ENCODE data around the gene INTS11. TPM values are rescaled to one million over a fixed set of nuclear protein-coding genes. Genes with fewer than 3 reads are reported as not detected.

Gene INTS11
- total and polyA plus RNA-seq, 4 donors: 26.3 to 40.5 (median 34.5) TPM

GRCh38 chr1:1373815-1374588 is 49.5 kb upstream of the INTS11 start:
- H3K36me3 ChIP-seq (ENCODE audit: control insufficient read depth in 4 of 4, insufficient read depth in 3 of 4, low read depth in 1 of 4, low read length in 3 of 4): peaks cover 0 to 4% (median 0%) of the 10 kb centered on the region in 4 donors
- H3K27me3 ChIP-seq (ENCODE audit: control insufficient read depth in 4 of 4, insufficient read depth in 4 of 4, low read length in 3 of 4): no peaks in the 10 kb centered on the region
- peak overlapping the region in 1 of 2 donors; percentile 77 for H3K27ac ChIP-seq (ENCODE audit: low read depth in 1 of 2, low read length in 2 of 2)
- peak overlapping the region; percentile 70 to 98 (median 82) for H3K4me3 ChIP-seq (ENCODE audit: low read depth in 1 of 3, low read length in 3 of 3)
- WGBS: 50% methylated on average over 52 of the region's 52 CpGs
- no peaks in the 10 kb centered on the region for H3K9me3 ChIP-seq (ENCODE audit: control insufficient read depth in 4 of 4, low read length in 3 of 4)
- peak overlapping the region in 1 of 2 donors; percentile 94 for H3K9ac ChIP-seq (ENCODE audit: low read depth in 1 of 2, low read length in 2 of 2)
- TF ChIP-seq RXRA (IDR thresholded peaks at IDR 0.05) (no peak), TAF1 (conservative IDR thresholded peaks at IDR 0.05) (no peak), FOXA2 (IDR thresholded peaks at IDR 0.05) (no peak), YY1 (IDR thresholded peaks at IDR 0.05) (no peak), FOXA1 (IDR thresholded peaks at IDR 0.05) (no peak), NR2F2 (IDR thresholded peaks at IDR 0.05) (no peak), ZBTB33 (IDR thresholded peaks at IDR 0.05) (no peak), EGR1 (IDR thresholded peaks at IDR 0.05; ENCODE audit: low read depth in 2 of 2) (no peak), JUND (IDR thresholded peaks at IDR 0.05) (no peak), MAX (IDR thresholded peaks at IDR 0.05) (no peak), CTCF (IDR thresholded peaks at IDR 0.05; ENCODE audit: low read depth, low read length, missing input control) (no peak), RAD21 (IDR thresholded peaks at IDR 0.05) (no peak), REST (IDR thresholded peaks at IDR 0.05) (no peak), ATF3 (IDR thresholded peaks at IDR 0.05) (no peak), SP1 (IDR thresholded peaks at IDR 0.05) (no peak), GABPA (IDR thresholded peaks at IDR 0.05 in 1 of 2, conservative IDR thresholded peaks at IDR 0.05 in 1 of 2) (no peak)
- no peak for DNase-seq (ENCODE audit: low spot score)
- peaks cover 7 to 33% (median 28%) of the 10 kb centered on the region in 4 donors for H3K4me1 ChIP-seq (ENCODE audit: control insufficient read depth in 4 of 4, insufficient read depth in 4 of 4, low read length in 3 of 4)

All from liver (tissue), 9 donors.